ENCODE data around the gene SORBS2.

The SORBS2 gene

GRCh38 chr4:185638093-185638492, 173.9 kb downstream of the SORBS2 start:
- ATAC-seq, result no peak
- no peaks in the 10 kb centered on the region for H3K36me3 Mint-ChIP-seq
- no peak overlapping the region for H3K27ac Mint-ChIP-seq
- H3K27me3 Mint-ChIP-seq, result peaks cover 29% of the 10 kb centered on the region
- no peaks in the 10 kb centered on the region for H3K9me3 Mint-ChIP-seq
- H3K4me3 Mint-ChIP-seq, result no peak overlapping the region
- H3K4me1 Mint-ChIP-seq, result peaks cover 12% of the 10 kb centered on the region

- no peak overlapping the region for H3K4me3 Mint-ChIP-seq
- no peaks in the 10 kb centered on the region for H3K9me3 Mint-ChIP-seq
- peaks cover 22% of the 10 kb centered on the region for H3K27me3 Mint-ChIP-seq
- peaks cover 12% of the 10 kb centered on the region for H3K4me1 Mint-ChIP-seq
- ATAC-seq, result no peak
- H3K27ac Mint-ChIP-seq, result no peak overlapping the region
- no peaks in the 10 kb centered on the region for H3K36me3 Mint-ChIP-seq
Measured at GRCh38 chr4:185637163-185637875, 174.7 kb downstream of the SORBS2 start.

GRCh38 chr4:185634066-185634652, 177.8 kb downstream of the SORBS2 start:
- no peaks in the 10 kb centered on the region for H3K36me3 Mint-ChIP-seq

GRCh38 chr4:185626798-185627197, 185.2 kb downstream of the SORBS2 start:
- Mint-ChIP-seq H3K27me3 (peaks cover 28% of the 10 kb centered on the region), H3K27ac (no peak overlapping the region)
- ATAC-seq, result no peak

More at GRCh38 chr4:185634066-185634652, 177.8 kb downstream of the SORBS2 start:
- no peaks in the 10 kb centered on the region for H3K9me3 Mint-ChIP-seq
- peaks cover 23% of the 10 kb centered on the region for H3K27me3 Mint-ChIP-seq
- no peak overlapping the region for H3K4me3 Mint-ChIP-seq
- peaks cover 12% of the 10 kb centered on the region for H3K4me1 Mint-ChIP-seq
- no peak overlapping the region for H3K27ac Mint-ChIP-seq
- no peak for ATAC-seq

GRCh38 chr4:185625503-185625902, 186.5 kb downstream of the SORBS2 start:
- H3K9me3 Mint-ChIP-seq, result no peaks in the 10 kb centered on the region
- no peak overlapping the region for H3K4me3 Mint-ChIP-seq
- no peaks in the 10 kb centered on the region for H3K4me1 Mint-ChIP-seq
- H3K27me3 Mint-ChIP-seq, result peaks cover 28% of the 10 kb centered on the region
- ATAC-seq, result no peak
- no peak overlapping the region for H3K27ac Mint-ChIP-seq
- no peaks in the 10 kb centered on the region for H3K36me3 Mint-ChIP-seq

More at GRCh38 chr4:185626798-185627197, 185.2 kb downstream of the SORBS2 start:
- Mint-ChIP-seq H3K4me1 (no peaks in the 10 kb centered on the region), H3K4me3 (no peak overlapping the region), H3K9me3 (no peaks in the 10 kb centered on the region), H3K36me3 (no peaks in the 10 kb centered on the region)

GRCh38 chr4:185624259-185624589, 187.8 kb downstream of the SORBS2 start:
- no peaks in the 10 kb centered on the region for H3K36me3 Mint-ChIP-seq
- ATAC-seq, result no peak

GRCh38 chr4:185623444-185624258, 188.3 kb downstream of the SORBS2 start:
- H3K4me1 Mint-ChIP-seq, result no peaks in the 10 kb centered on the region

More at GRCh38 chr4:185624259-185624589, 187.8 kb downstream of the SORBS2 start:
- Mint-ChIP-seq H3K4me1 (no peaks in the 10 kb centered on the region), H3K4me3 (no peak overlapping the region), H3K27me3 (peaks cover 28% of the 10 kb centered on the region), H3K27ac (no peak overlapping the region), H3K9me3 (no peaks in the 10 kb centered on the region)

GRCh38 chr4:185608185-185608584, 203.8 kb downstream of the SORBS2 start:
- peaks cover 7% of the 10 kb centered on the region for H3K4me1 Mint-ChIP-seq
- H3K27ac Mint-ChIP-seq, result no peak overlapping the region
- no peaks in the 10 kb centered on the region for H3K36me3 Mint-ChIP-seq
- no peaks in the 10 kb centered on the region for H3K9me3 Mint-ChIP-seq
- peaks cover 11% of the 10 kb centered on the region for H3K27me3 Mint-ChIP-seq
- no peak for ATAC-seq
- no peak overlapping the region for H3K4me3 Mint-ChIP-seq

More at GRCh38 chr4:185623444-185624258, 188.3 kb downstream of the SORBS2 start:
- H3K4me3 Mint-ChIP-seq, result no peak overlapping the region
- H3K27ac Mint-ChIP-seq, result no peak overlapping the region
- peaks cover 22% of the 10 kb centered on the region for H3K27me3 Mint-ChIP-seq
- H3K36me3 Mint-ChIP-seq, result no peaks in the 10 kb centered on the region
- no peaks in the 10 kb centered on the region for H3K9me3 Mint-ChIP-seq
- ATAC-seq, result no peak

GRCh38 chr4:185602397-185602796, 209.6 kb downstream of the SORBS2 start:
- H3K27ac Mint-ChIP-seq, result no peak overlapping the region
- peaks cover 7% of the 10 kb centered on the region for H3K4me1 Mint-ChIP-seq
- no peaks in the 10 kb centered on the region for H3K36me3 Mint-ChIP-seq
- no peak for ATAC-seq
- no peaks in the 10 kb centered on the region for H3K9me3 Mint-ChIP-seq
- no peak overlapping the region for H3K4me3 Mint-ChIP-seq
- H3K27me3 Mint-ChIP-seq, result peaks cover 17% of the 10 kb centered on the region

GRCh38 chr4:185600801-185601434, 211.1 kb downstream of the SORBS2 start:
- no peak for ATAC-seq
- Mint-ChIP-seq H3K4me3 (no peak overlapping the region), H3K4me1 (peaks cover 7% of the 10 kb centered on the region), H3K27me3 (peaks cover 17% of the 10 kb centered on the region), H3K9me3 (no peaks in the 10 kb centered on the region), H3K27ac (no peak overlapping the region), H3K36me3 (no peaks in the 10 kb centered on the region)

- peaks cover 17% of the 10 kb centered on the region for H3K27me3 Mint-ChIP-seq
- no peak overlapping the region for H3K4me3 Mint-ChIP-seq
- H3K4me1 Mint-ChIP-seq, result peaks cover 7% of the 10 kb centered on the region
- no peak overlapping the region for H3K27ac Mint-ChIP-seq
- ATAC-seq, result no peak
- no peaks in the 10 kb centered on the region for H3K9me3 Mint-ChIP-seq
- no peaks in the 10 kb centered on the region for H3K36me3 Mint-ChIP-seq
Measured at GRCh38 chr4:185599553-185600243, 212.3 kb downstream of the SORBS2 start.

- no peak overlapping the region for H3K27ac Mint-ChIP-seq
- H3K4me1 Mint-ChIP-seq, result peaks cover 1% of the 10 kb centered on the region
- no peak overlapping the region for H3K4me3 Mint-ChIP-seq
- ATAC-seq, result no peak
- H3K36me3 Mint-ChIP-seq, result no peaks in the 10 kb centered on the region
- no peaks in the 10 kb centered on the region for H3K9me3 Mint-ChIP-seq
- H3K27me3 Mint-ChIP-seq, result peaks cover 17% of the 10 kb centered on the region
Measured at GRCh38 chr4:185598846-185599552, 213.0 kb downstream of the SORBS2 start.

- Mint-ChIP-seq H3K4me3 (no peak overlapping the region), H3K27ac (no peak overlapping the region), H3K4me1 (no peaks in the 10 kb centered on the region), H3K9me3 (no peaks in the 10 kb centered on the region), H3K27me3 (peaks cover 9% of the 10 kb centered on the region), H3K36me3 (no peaks in the 10 kb centered on the region)
- ATAC-seq, result no peak
Measured at GRCh38 chr4:185597532-185598188, 214.3 kb downstream of the SORBS2 start.

Data from stimulated activated memory B cell treated with anti-CD40 and anti-IgM and Interleukin-4, amounts not matched to agents 10 μg/mL and 1 μg/mL and 100 μg/mL, for 72 hours (primary cell).